Skin of body (tissue), 2 donors: ENCODE measurements around the gene LRRC18. TPM values are rescaled to one million over a fixed set of nuclear protein-coding genes. Genes with fewer than 3 reads are reported as not detected.
A peak's percentile ranks its signal among the peaks of the same experiment; 100 is the strongest.

ENCODE experiments used
- DNase-seq: peaks from one replicate; lab custom pipeline; 2025; lab: John Stamatoyannopoulos, UW
- total RNA-seq: library from RNA; depleted of rRNA; stranded (reverse); fragments of >200 nt; gene quantifications from one replicate; pipeline ENCODE4 v1.2.3, GENCODE V29; 2014

Gene LRRC18
- total RNA-seq = 0.39 TPM

DNA sequence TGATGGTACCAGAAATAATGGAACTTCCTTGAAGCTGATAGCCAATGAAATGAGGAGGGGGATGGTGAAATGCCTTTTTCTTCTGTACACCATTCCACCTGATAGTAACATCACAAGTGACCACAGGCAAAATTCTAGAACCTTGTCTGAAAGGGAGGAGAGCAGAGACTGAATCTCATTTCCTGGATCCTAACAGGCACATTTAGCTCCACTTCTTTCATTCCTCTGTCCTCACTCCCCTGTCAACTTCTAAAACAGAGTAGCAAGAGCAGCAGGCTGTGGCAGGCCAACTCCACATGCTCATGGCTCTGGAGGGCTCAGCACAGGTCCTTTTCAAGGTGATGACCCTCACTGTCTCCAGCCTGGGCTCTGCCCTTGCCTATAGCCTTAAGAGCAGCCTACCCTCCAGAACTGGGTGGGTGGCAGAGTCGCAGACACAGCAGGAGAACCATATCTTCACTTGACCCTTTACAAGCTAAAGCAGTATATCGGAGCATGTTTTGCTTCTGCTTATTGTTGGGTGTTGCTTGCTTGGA is at the start of gene LRRC18:
TSS of gene LRRC18 (minus strand) at position 51 of the 536 bp plus-strand sequence. CDS start 25,685 bp downstream, outside the sequence.
- no peak for DNase-seq

DNA sequence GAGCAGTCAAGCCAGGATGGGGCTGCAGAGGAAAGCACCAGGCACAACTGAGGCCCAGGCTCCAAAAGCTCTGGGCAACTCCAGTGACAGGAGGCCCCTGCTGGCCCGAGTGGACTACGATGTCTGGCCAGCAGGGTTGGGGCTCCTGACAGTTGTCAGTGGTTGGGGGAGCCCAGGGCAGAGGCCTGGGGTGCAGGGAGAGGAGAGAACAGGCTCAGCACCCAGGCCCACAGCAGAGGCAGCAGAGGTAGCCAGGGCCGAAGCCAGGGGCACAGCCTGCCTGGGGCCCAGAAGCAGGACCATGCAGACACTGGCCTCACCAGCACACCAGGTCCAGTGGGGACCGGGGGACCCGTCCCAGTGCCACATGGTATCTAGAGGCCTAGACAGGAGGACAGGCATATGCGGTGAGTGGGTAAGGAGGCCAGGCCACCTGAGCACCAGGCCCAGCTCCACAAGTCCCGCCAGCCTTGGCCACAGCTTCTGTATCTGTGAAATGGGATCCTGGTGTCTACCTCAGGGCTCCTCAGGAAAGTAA is 46.0 kb upstream of the LRRC18 start:
- no peak for DNase-seq

DNA sequence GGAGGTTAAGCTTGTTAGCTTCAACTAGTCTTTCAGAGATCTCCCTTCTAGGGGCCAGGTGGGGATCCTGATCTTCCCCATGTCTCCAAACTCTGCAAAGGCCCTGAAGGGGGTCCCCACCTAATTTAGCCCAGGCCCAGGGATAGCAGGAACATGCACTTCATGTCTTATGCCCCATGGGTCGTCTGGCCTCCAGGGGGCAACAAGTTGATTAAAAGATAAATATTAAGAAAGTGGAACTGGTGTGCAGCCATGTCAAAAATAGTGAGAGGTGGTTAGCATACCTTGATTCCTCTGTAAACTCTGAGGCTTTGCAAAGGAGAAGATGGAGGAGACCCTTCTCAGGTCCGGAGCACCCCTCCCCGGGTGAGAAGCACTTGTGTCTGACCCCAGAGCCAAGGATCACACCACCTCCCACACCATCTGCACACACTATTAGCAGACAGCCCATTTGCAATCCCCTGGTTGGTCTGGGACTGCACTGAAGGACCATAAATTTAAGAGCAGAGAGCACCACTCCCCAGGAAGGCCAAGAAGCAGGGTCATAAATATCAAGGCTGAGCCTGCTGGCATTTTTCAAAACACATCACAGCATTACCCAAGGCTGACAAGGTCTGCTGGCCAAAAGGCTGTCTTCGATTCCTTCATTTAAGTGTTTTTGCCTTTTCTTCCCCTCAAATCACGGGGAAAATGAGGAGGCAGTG is 44.2 kb upstream of the LRRC18 start:
- DNase-seq = no peak

GRCh38 chr10:48982584-48982983 is 42.9 kb upstream of the LRRC18 start:
- no peak for DNase-seq

- DNase-seq = no peak
Measured at GRCh38 chr10:48981310-48981907, 41.8 kb upstream of the LRRC18 start.

- DNase-seq = no peak
Measured at GRCh38 chr10:48978318-48978717, 38.7 kb upstream of the LRRC18 start.

DNA sequence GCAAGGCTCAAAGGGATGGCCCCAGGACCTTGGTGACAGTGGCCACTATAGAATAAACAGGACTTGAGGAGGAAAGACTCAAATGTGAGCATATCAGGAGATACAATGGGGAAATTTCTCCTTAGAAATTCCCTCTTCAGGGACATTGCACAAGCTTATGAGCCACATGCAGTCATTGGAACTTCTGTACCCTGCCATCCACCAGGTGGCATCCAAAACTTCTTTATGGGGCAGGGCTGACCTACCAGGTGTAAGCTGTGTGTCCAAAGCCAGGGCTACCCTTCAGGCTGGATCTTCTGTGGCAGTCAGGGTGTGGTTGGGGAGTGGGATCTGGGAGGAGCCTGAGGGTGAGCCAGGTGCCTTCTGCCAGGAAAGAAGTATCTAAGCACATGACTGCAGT is 36.6 kb upstream of the LRRC18 start:
- no peak for DNase-seq

- no peak for DNase-seq
Measured at GRCh38 chr10:48974510-48975156, 35.0 kb upstream of the LRRC18 start.

DNA sequence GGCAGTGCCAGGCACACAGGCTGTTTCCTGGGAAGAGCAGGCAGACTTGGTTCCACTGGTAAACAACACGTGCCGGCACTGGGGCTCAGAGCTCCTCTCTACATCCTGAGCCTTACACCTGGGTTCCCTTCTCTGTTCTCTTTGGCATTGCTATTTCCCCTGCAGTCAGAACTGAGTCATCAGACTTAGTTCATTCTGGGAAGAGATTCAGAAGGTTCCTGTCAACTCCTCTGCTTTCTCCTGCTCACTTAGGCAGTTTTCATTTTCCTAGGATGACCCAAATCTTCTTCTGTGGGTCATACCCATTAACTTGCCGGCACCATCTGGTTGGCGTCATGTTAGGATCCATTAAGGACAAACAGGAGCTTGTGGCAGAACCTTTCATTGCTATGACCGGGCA is 33.4 kb upstream of the LRRC18 start:
- DNase-seq = no peak

- no peak for DNase-seq
Measured at GRCh38 chr10:48970654-48971053, 31.0 kb upstream of the LRRC18 start.

DNA sequence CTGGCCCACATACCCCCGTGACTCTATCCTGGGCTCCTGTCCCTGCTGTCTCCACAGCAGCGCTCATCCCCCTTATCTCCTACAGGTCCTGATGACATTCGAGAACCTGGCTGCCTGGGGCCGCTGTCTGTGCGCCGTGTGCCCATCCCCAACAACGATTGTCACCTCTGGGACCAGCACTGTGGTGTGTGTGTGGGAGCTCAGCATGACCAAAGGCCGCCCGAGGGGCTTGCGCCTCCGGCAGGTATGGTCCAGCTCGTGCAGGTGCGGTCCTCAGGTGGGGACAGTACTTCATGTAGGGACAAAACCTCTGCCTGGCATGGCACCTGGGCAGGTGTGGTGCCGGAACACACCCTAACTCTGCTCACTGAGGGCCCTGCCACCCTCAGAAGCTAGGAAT is 30.4 kb upstream of the LRRC18 start:
- DNase-seq = no peak

DNA sequence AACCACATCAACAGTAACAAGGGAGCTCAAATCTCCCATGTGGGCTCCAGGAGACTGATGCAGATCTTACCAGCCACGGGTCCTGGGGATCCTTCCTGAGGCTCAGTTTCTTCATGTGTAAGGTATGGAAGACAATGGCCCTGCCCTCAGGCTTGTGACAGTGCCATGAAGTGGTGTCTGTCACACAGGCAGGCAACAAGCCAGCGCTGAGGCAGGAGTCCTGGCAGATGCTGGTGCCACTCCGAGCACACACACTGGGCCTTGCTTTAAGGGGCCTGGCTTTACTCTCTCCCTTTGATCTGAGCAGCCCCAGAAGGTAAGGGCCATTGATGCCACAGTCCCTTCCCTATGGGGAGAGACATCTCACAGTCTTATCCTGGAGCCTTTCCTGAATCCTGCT is 28.4 kb upstream of the LRRC18 start:
- no peak for DNase-seq

GRCh38 chr10:48965460-48965859 is 25.8 kb upstream of the LRRC18 start:
- no peak for DNase-seq

DNA sequence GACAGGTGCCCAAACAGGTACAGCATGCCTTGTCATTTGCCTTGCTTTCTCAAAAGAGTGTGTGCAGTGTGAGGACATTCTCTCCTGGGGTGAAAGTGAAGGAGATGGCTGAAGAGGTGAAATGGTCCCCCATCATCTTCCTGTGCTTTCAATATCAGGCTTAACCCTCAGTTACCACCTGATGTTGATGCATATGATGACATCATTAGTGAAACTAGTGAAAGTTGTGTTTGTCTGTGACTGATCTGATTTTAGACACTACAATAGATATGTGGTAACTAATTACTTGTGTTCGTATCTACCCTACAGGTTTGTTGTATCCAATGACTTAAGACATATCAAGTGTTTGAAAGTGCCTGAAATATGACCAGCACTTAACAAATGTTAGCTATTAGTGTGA is 24.4 kb upstream of the LRRC18 start:
- no peak for DNase-seq

- no peak for DNase-seq
Measured at GRCh38 chr10:48958598-48959190, 19.1 kb upstream of the LRRC18 start.

GRCh38 chr10:48957361-48958151 is 17.9 kb upstream of the LRRC18 start:
- DNase-seq = no peak

GRCh38 chr10:48951707-48952106 is 12.1 kb upstream of the LRRC18 start:
- no peak for DNase-seq

DNA sequence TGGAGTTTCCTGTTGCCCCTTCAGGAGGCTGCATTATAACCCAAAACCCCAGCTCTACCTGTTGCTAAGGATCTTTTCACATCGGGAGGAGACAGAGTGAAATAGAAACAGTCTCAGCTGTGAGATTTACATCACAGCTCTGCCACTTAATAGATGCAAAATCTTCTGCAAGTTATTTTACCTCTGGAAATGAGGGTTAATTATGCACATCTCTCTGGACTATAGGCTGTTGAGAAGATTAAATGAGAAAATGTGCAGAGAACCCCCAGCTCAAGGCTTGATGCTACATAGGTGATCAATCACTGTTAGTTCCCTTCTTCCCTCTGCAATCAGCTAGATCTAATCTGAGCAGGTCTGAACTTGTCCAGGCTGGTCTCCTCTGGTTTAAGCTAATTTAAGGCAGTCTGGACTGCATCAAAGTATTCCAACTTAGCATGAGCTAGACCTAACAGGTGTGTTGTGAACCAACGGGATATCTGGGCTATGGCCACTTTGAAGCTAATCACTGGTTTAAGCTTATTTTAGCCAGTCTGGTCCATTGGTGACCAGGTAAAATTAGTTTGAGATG is 8.9 kb upstream of the LRRC18 start:
- no peak for DNase-seq

GRCh38 chr10:48947690-48948469 is 8.2 kb upstream of the LRRC18 start:
- DNase-seq = peak; percentile 70
